GM12891 (cell line): ENCODE data around the gene AHDC1.
"Not testable (repeated sequence)": the region's sequence is repeated elsewhere in the genome, so short reads cannot be mapped to it uniquely, and the experiment has no call there.

Experiments
- DNase-seq: peaks from one replicate; pipeline ENCODE4 v3.0.0; 2011; ENCODE audit warnings: low spot score; ENCODE audit not compliant: insufficient read length
- FAIRE-seq: peaks from 2 replicates; lab custom pipeline; 2011; peaks lifted over from hg19 to GRCh38; lab: Jason Lieb, UNC
- PAX5 ChIP-seq: IDR thresholded peaks from 2 replicates; pipeline ENCODE4 v1.6.1; 2011; ENCODE audit warnings: low read length, moderate library complexity, mild to moderate bottlenecking; ENCODE audit not compliant: insufficient read depth, severe bottlenecking
- POLR2A ChIP-seq: IDR thresholded peaks from 2 replicates; pipeline ENCODE4 v1.6.1; 2011; ENCODE audit warnings: low read depth, low read length, control low read depth
- POLR2AphosphoS5 ChIP-seq: IDR thresholded peaks from 2 replicates; pipeline ENCODE4 v1.6.1; 2011; ENCODE audit warnings: low read depth, low read length, control low read depth
- POU2F2 ChIP-seq: IDR thresholded peaks from 2 replicates; pipeline ENCODE4 v1.6.1; 2011; ENCODE audit warnings: low read depth, mild to moderate bottlenecking, control low read depth, low read length, moderate library complexity
- SPI1 ChIP-seq: IDR thresholded peaks from 2 replicates; pipeline ENCODE4 v1.6.1; 2011; ENCODE audit warnings: low read depth, low read length, control low read depth
- TAF1 ChIP-seq: IDR thresholded peaks from 2 replicates; pipeline ENCODE4 v1.6.1; 2011; ENCODE audit warnings: low read depth, low read length, control low read depth

AHDC1 gene

DNA sequence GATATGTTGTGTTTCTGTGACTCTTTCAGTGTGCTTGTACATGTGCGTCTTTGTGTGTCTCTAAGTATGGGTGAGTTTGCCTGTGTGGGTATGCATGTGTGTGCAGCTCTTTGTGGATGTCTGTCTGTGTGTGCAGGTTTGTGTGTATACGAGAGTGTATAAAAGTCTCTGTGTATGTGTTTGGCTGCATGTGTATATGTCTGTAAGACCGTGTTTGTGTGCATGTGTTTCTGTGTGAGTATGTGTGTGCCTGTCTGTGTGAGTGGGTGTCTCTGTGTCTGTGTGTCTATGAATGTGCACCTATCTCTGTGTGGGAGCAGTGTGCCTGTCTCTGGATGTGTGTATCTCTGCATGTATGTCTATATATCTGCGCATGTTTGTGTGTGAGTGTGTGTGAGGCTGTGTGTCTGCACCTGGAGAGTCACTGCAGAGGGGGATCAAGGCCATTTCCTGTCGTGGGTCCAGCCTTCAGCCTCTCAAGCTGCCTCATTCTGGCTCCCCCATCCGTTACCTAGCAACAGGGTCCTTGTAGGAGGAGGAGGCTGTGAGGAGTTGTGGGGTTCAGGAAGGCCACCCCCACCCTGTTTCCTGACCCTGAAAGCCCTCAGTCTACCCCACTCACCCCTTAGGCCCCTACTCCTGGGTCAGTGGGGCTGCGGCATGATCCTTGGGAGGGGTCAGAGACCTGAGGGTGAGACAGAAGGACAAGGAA, 20.7 kb upstream of the AHDC1 start:
- no peak for DNase-seq
- FAIRE-seq = no peak

GRCh38 chr1:27623327-27624212, 19.6 kb upstream of the AHDC1 start:
- DNase-seq (no peak), FAIRE-seq (peak; percentile 62)
- TF ChIP-seq POLR2A (peak; percentile 43; the same call in 1 of the 2 replicates), POU2F2 (no peak), POLR2AphosphoS5 (no peak), TAF1 (no peak), SPI1 (no peak), PAX5 (no peak)

More for the DNA sequence above, 20.7 kb upstream of the AHDC1 start:
- TF ChIP-seq POLR2A (no peak), POLR2AphosphoS5 (no peak), SPI1 (no peak), POU2F2 (no peak), PAX5 (no peak), TAF1 (no peak)

GRCh38 chr1:27622828-27623227, 18.9 kb upstream of the AHDC1 start:
- DNase-seq = no peak
- FAIRE-seq = peak; percentile 80
- TF ChIP-seq POLR2A (no peak), POLR2AphosphoS5 (no peak), TAF1 (no peak)

- peak; percentile 54 for FAIRE-seq
- no peak; the same call in 1 of the 2 replicates for TF ChIP-seq POLR2A
- no peak for TF ChIP-seq SPI1
- TF ChIP-seq PAX5 = no peak
- TF ChIP-seq TAF1 = no peak
- no peak for TF ChIP-seq POLR2AphosphoS5
- TF ChIP-seq POU2F2 = no peak
- DNase-seq = no peak
Observed at GRCh38 chr1:27621051-27621920, 17.3 kb upstream of the AHDC1 start.

- DNase-seq, FAIRE-seq: not testable (repeated sequence)
Observed at GRCh38 chr1:27619782-27620438, 16.0 kb upstream of the AHDC1 start.

GRCh38 chr1:27618341-27619082, 14.6 kb upstream of the AHDC1 start:
- FAIRE-seq (peak; percentile 87), DNase-seq (no peak)
- no peak for TF ChIP-seq PAX5
- peak; percentile 24; the same call in 1 of the 2 replicates for TF ChIP-seq SPI1
- TF ChIP-seq POU2F2 = peak; percentile 54; the same call in 1 of the 2 replicates

DNA sequence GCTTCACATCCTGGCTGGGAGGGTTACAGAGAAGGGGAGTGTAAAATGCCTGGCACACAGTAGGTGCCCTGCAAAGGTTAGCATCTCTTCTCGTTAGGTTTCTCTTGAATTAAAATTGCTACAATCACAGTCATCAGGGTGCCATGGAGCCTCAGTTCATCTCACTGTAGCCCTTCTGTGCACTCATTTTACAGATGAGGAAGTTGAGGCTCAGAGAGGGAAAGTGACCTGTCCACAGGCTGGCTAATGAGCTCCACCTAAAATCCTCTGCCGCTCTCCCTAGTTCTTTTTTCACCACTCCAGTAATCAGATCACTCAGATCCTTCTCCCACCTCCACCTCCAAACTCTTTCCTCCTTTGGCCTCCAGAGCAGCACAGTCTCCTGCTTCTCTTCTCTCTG, 13.5 kb upstream of the AHDC1 start:
- DNase-seq (no peak), FAIRE-seq (peak; percentile 52)
- TF ChIP-seq TAF1 (no peak), POLR2AphosphoS5 (no peak)

GRCh38 chr1:27616441-27616840, 12.5 kb upstream of the AHDC1 start:
- no peak for DNase-seq
- peak; percentile 20 for FAIRE-seq
- TF ChIP-seq POLR2A (no peak; the same call in 1 of the 2 replicates), PAX5 (no peak), POU2F2 (no peak), TAF1 (no peak), SPI1 (no peak), POLR2AphosphoS5 (no peak)
